ENCODE data around the gene SERPINA12.

DNA sequence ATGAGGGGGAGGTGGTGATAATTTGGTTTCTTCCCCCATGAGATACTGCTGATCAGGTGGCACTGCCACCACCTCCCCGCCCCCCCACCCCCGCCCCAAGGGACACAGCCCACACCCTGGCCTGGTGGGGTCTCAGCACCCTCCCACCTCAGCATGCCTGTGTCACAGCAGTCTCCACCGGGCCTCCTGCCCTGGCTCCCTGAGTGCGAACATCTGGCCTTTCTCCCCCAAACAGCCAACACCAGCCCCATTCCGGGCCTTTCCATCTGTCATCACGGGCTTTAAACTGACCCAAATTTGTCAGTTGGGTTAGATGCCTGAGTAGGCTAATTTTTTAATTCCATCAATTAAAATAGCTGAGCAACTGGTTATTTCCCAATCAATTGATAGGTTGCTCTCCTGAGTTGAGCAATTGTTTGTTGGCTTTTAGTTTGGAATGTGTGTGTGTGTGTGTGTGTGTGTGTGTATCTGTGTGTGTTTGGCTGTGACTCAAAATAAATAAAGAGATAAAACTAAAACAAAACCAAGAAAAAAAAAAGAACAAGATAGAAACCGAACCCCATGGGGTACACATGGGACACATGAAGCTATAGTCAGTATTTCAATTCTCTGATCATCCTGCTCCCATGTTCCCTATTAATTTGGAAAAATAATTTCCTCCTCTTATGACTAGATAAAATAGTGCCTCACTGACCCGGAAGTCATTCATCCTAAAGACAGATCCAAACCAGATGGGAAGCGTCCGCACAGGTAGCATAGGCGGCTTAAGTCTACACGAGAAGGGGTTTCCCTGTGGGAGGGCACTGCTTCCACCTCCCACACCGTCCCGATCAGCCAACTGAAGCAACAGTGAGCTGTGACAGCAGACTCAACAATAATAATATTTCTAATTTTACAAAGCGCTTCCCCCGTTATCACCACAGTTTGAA, 7.4 kb downstream of the SERPINA12 start:
- TF ChIP-seq, protein P1, sequence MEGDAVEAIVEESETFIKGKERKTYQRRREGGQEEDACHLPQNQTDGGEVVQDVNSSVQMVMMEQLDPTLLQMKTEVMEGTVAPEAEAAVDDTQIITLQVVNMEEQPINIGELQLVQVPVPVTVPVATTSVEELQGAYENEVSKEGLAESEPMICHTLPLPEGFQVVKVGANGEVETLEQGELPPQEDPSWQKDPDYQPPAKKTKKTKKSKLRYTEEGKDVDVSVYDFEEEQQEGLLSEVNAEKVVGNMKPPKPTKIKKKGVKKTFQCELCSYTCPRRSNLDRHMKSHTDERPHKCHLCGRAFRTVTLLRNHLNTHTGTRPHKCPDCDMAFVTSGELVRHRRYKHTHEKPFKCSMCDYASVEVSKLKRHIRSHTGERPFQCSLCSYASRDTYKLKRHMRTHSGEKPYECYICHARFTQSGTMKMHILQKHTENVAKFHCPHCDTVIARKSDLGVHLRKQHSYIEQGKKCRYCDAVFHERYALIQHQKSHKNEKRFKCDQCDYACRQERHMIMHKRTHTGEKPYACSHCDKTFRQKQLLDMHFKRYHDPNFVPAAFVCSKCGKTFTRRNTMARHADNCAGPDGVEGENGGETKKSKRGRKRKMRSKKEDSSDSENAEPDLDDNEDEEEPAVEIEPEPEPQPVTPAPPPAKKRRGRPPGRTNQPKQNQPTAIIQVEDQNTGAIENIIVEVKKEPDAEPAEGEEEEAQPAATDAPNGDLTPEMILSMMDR (IDR thresholded peaks at IDR 0.05; ENCODE audit: insufficient read depth, low read length), result no peak
- TF ChIP-seq, protein P2, sequence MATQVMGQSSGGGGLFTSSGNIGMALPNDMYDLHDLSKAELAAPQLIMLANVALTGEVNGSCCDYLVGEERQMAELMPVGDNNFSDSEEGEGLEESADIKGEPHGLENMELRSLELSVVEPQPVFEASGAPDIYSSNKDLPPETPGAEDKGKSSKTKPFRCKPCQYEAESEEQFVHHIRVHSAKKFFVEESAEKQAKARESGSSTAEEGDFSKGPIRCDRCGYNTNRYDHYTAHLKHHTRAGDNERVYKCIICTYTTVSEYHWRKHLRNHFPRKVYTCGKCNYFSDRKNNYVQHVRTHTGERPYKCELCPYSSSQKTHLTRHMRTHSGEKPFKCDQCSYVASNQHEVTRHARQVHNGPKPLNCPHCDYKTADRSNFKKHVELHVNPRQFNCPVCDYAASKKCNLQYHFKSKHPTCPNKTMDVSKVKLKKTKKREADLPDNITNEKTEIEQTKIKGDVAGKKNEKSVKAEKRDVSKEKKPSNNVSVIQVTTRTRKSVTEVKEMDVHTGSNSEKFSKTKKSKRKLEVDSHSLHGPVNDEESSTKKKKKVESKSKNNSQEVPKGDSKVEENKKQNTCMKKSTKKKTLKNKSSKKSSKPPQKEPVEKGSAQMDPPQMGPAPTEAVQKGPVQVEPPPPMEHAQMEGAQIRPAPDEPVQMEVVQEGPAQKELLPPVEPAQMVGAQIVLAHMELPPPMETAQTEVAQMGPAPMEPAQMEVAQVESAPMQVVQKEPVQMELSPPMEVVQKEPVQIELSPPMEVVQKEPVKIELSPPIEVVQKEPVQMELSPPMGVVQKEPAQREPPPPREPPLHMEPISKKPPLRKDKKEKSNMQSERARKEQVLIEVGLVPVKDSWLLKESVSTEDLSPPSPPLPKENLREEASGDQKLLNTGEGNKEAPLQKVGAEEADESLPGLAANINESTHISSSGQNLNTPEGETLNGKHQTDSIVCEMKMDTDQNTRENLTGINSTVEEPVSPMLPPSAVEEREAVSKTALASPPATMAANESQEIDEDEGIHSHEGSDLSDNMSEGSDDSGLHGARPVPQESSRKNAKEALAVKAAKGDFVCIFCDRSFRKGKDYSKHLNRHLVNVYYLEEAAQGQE (IDR thresholded peaks at IDR 0.05; ENCODE audit: insufficient replicate concordance, low read depth), result no peak
- no peak for TF ChIP-seq POLR2AphosphoS5 (IDR thresholded peaks at IDR 0.05; ENCODE audit: low read depth)
- TF ChIP-seq GABPA (IDR thresholded peaks at IDR 0.05; ENCODE audit: low read depth), result no peak

Data from HL-60 (cell line).